ENCODE results near the gene TRIP12.

GRCh38 chr2:229900012-229900411 lies 21.8 kb downstream of the TRIP12 start:
- TF ChIP-seq CTCF (IDR thresholded peaks at IDR 0.05), result no peak
- no peak for TF ChIP-seq POLR2AphosphoS5 (IDR thresholded peaks at IDR 0.05)
- no peak for TF ChIP-seq POLR2A (IDR thresholded peaks at IDR 0.05)

All from prostate gland (tissue), 2 donors.